ENCODE measurements around the gene NEDD4L. TPM values are rescaled to one million over a fixed set of nuclear protein-coding genes. Genes with fewer than 3 reads are reported as not detected.

NEDD4L gene
- total RNA-seq, 1 experiment from 2014 or later = 42.9 TPM

DNA sequence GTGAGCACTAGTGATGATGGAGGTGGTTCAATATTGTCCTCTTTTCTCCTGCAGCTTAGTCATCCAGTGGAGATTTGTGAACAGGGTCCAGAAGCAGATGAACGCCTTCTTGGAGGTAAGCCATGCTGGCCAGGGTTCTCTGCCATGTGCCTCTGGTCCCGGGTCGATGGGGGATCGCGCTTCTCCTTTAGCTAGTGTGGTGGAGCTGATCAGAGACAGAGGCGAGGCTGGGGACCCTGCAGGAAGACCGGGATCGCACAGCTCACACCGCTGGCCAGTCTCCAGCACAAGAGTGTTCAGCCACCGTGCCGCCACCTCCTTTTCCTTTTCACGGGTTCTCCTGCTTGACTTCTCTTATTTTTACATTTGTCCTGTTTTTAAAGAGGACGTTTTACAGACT is 341.4 kb downstream of the NEDD4L start:
- Histone ChIP-seq H3K36me3 (ENCODE audit: control insufficient read depth, insufficient read depth, low read length) (no peaks in the 10 kb centered on the region), H3K27ac (ENCODE audit: low read length) (no peak overlapping the region), H3K9me3 (ENCODE audit: control insufficient read depth, insufficient read depth, low read depth, low read length) (no peaks in the 10 kb centered on the region), H3K4me1 (ENCODE audit: control insufficient read depth, insufficient read depth, low read length) (no peaks in the 10 kb centered on the region), H3K4me3 (ENCODE audit: low read depth in 2 of 2, low read length in 2 of 2) (no peak overlapping the region), H3K27me3 (ENCODE audit: control insufficient read depth, insufficient read depth, low read length) (no peaks in the 10 kb centered on the region)
- TF ChIP-seq TCF7L2 (IDR thresholded peaks at IDR 0.05; ENCODE audit: low read depth, low read length) (no peak), SIN3A (IDR thresholded peaks at IDR 0.05; ENCODE audit: borderline replicate concordance, insufficient read depth, low read depth, low read length) (no peak), POLR2AphosphoS5 (IDR thresholded peaks at IDR 0.05; ENCODE audit: low read depth, low read length) (no peak)
- TF ChIP-seq, protein P1, sequence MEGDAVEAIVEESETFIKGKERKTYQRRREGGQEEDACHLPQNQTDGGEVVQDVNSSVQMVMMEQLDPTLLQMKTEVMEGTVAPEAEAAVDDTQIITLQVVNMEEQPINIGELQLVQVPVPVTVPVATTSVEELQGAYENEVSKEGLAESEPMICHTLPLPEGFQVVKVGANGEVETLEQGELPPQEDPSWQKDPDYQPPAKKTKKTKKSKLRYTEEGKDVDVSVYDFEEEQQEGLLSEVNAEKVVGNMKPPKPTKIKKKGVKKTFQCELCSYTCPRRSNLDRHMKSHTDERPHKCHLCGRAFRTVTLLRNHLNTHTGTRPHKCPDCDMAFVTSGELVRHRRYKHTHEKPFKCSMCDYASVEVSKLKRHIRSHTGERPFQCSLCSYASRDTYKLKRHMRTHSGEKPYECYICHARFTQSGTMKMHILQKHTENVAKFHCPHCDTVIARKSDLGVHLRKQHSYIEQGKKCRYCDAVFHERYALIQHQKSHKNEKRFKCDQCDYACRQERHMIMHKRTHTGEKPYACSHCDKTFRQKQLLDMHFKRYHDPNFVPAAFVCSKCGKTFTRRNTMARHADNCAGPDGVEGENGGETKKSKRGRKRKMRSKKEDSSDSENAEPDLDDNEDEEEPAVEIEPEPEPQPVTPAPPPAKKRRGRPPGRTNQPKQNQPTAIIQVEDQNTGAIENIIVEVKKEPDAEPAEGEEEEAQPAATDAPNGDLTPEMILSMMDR (IDR thresholded peaks at IDR 0.05) = no peak
- TF ChIP-seq, protein P2, sequence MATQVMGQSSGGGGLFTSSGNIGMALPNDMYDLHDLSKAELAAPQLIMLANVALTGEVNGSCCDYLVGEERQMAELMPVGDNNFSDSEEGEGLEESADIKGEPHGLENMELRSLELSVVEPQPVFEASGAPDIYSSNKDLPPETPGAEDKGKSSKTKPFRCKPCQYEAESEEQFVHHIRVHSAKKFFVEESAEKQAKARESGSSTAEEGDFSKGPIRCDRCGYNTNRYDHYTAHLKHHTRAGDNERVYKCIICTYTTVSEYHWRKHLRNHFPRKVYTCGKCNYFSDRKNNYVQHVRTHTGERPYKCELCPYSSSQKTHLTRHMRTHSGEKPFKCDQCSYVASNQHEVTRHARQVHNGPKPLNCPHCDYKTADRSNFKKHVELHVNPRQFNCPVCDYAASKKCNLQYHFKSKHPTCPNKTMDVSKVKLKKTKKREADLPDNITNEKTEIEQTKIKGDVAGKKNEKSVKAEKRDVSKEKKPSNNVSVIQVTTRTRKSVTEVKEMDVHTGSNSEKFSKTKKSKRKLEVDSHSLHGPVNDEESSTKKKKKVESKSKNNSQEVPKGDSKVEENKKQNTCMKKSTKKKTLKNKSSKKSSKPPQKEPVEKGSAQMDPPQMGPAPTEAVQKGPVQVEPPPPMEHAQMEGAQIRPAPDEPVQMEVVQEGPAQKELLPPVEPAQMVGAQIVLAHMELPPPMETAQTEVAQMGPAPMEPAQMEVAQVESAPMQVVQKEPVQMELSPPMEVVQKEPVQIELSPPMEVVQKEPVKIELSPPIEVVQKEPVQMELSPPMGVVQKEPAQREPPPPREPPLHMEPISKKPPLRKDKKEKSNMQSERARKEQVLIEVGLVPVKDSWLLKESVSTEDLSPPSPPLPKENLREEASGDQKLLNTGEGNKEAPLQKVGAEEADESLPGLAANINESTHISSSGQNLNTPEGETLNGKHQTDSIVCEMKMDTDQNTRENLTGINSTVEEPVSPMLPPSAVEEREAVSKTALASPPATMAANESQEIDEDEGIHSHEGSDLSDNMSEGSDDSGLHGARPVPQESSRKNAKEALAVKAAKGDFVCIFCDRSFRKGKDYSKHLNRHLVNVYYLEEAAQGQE (IDR thresholded peaks at IDR 0.05; ENCODE audit: insufficient read depth in 1 of 2, low read depth in 2 of 2, low read length in 1 of 2) = no peak
- BruUV-seq (replicated peaks) = no TSS peak
- intact Hi-C loops (cut with micrococcal nuclease; ENCODE audit: unreplicated experiment) = no loop called here
- POLR2A ChIA-PET = no interaction called here
- CTCF ChIA-PET = no interaction called here
- ATAC-seq (no peak), DNase-seq (ENCODE audit: low read depth, low spot score) (no peak)
- in situ Hi-C loops (cut with HindIII; ENCODE audit: low pct_unique_long_range_greater_than_20kb, low sequenced_read_pairs) = no loop called here

DNA sequence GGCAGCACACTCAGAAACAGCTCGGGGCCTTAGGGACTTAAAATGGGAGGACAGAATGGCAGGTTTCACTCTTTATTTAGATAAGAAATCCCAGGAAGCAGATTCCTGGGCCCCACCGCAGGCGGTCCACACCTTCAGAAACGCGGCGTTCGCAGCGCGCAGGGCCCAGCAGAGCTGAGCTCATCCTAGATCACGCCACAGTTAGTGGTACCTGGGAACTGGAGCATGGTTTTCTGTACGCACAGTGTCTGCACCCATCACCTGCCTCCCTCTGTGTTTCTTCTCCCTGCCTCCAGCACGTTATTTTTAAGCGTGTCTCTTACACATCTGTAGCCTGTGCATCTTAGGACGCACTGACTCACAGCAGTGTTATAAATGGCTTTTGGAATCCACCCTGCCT is 342.8 kb downstream of the NEDD4L start:
- POLR2A ChIA-PET = no interaction called here
- intact Hi-C loops (cut with micrococcal nuclease; ENCODE audit: unreplicated experiment) (no loop called here), in situ Hi-C loops (cut with HindIII; ENCODE audit: low pct_unique_long_range_greater_than_20kb, low sequenced_read_pairs) (no loop called here)
- DNase-seq (ENCODE audit: low read depth, low spot score) (no peak), ATAC-seq (no peak)
- no peaks in the 10 kb centered on the region for H3K36me3 ChIP-seq (ENCODE audit: control insufficient read depth, insufficient read depth, low read length)
- H3K27me3 ChIP-seq (ENCODE audit: control insufficient read depth, insufficient read depth, low read length) = no peaks in the 10 kb centered on the region
- no peaks in the 10 kb centered on the region for H3K4me1 ChIP-seq (ENCODE audit: control insufficient read depth, insufficient read depth, low read length)
- TF ChIP-seq POLR2AphosphoS5 (IDR thresholded peaks at IDR 0.05; ENCODE audit: low read depth, low read length) = no peak
- no peak for TF ChIP-seq SIN3A (IDR thresholded peaks at IDR 0.05; ENCODE audit: borderline replicate concordance, insufficient read depth, low read depth, low read length)
- no peak for TF ChIP-seq TCF7L2 (IDR thresholded peaks at IDR 0.05; ENCODE audit: low read depth, low read length)
- TF ChIP-seq, protein P1 (IDR thresholded peaks at IDR 0.05) = no peak
- TF ChIP-seq, protein P2 (IDR thresholded peaks at IDR 0.05; ENCODE audit: insufficient read depth in 1 of 2, low read depth in 2 of 2, low read length in 1 of 2) = no peak
- no peaks in the 10 kb centered on the region for H3K9me3 ChIP-seq (ENCODE audit: control insufficient read depth, insufficient read depth, low read depth, low read length)
- CTCF ChIA-PET = no interaction called here
- BruUV-seq (replicated peaks) = no TSS peak
- no peak overlapping the region for H3K27ac ChIP-seq (ENCODE audit: low read length)
- no peak overlapping the region for H3K4me3 ChIP-seq (ENCODE audit: low read depth in 2 of 2, low read length in 2 of 2)
